Cardiac muscle cell (in vitro differentiated cells and primary cell): Measurements from ENCODE around the gene PDYN. TPM values are rescaled to one million over a fixed set of nuclear protein-coding genes. Genes with fewer than 3 reads are reported as not detected.

Experiments used
- DNase-seq, 2 donors: peaks; one replicate each; pipeline versions ENCODE4 v3.0.0 to v3.0.0-alpha.2; 2010 to 2017; ENCODE audit warnings: low read depth in 1 of 2, low spot score in 1 of 2
- H3K27ac ChIP-seq: fragments of 200-600 bp; sonication (generic); 2 replicates; pipeline ENCODE4 v1.5.1; 2016
- H3K27me3 ChIP-seq: fragments of 200-600 bp; sonication (generic); 2 replicates; pipeline ENCODE4 v1.6.0; 2016; ENCODE audit warnings: control low read depth
- H3K36me3 ChIP-seq: fragments of 200-600 bp; sonication (generic); 2 replicates; pipeline ENCODE4 v1.5.1; 2016; ENCODE audit warnings: control low read depth
- H3K4me1 ChIP-seq: fragments of 200-600 bp; sonication (generic); 2 replicates; pipeline ENCODE4 v1.8.1; 2017; ENCODE audit warnings: low read depth, mild to moderate bottlenecking, mixed run types
- H3K4me3 ChIP-seq: fragments of 200-600 bp; sonication (generic); 2 replicates; pipeline ENCODE4 v1.5.1; 2016; ENCODE audit warnings: mild to moderate bottlenecking
- H3K9me3 ChIP-seq: fragments of 200-600 bp; sonication (generic); 2 replicates; pipeline ENCODE4 v1.5.1; 2017; ENCODE audit warnings: low read depth, mild to moderate bottlenecking, control low read depth
- polyA plus RNA-seq: library from polyadenylated mRNA; unstranded; fragments of >200 nt; fragmentation: Nextera tagmentation; extraction: Ambion mirVana; gene quantifications from 2 replicates; pipeline ENCODE4 v1.2.1, GENCODE V29; 2016
- total RNA-seq: library from RNA; depleted of rRNA; stranded (reverse); fragments of >200 nt; gene quantifications from 2 replicates; pipeline ENCODE4 v1.2.3, GENCODE V29; 2016
- TF ChIP-seq, protein P1 (sequence below): IDR thresholded peaks from 2 replicates; pipeline ENCODE4 v1.5.1; 2012; ENCODE audit warnings: low read depth, mild to moderate bottlenecking, low read length

PDYN gene
- total and polyA plus RNA-seq, 2 experiments from 2014 or later: 0.33 to 1.2 TPM

DNA sequence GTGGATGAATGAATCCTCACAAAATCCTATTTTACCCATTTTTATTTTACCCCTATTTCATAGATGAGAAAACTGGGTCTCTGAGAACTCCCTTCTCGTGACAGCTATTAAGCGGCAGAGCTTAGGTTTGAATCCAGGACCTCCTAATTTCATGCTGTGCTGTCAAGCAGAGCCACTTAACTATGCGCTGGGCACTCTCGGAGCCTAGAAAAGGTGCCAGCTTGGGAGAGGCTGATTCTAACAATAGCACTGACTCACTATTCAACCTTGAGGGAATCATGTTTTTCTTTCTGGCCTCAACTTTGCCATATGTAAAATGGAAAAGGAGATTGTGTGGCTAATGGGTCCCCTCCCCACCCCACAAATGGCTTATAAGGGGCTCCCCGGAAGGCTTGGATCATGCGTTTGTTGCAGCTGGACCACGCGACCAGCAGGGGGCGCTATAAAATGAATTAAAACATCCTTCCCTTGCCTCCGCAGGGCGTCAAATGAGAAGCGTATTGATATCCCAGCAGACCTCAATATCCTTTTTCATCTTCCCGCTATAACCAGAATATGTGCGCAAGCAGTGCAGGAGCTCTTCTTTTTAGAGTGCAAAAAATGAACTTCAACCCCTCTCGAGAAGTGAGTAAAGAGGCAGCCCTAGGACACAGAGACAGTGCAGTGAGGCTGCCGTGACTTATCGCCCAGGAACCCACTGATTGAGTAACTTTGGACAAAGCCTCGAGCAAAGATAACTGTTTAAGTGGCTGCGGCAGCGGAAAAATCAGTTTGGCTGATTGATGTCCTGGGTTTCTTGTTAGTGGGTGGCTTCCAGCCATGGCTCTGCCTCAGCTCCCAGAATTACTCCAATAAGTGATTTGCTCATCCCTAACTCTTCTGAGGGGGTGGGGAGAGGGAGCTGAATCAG, 12.8 kb upstream of the PDYN start:
- DNase-seq: peak; percentile 52 to 79
- no peaks in the 10 kb centered on the region for H3K9me3 ChIP-seq
- no peaks in the 10 kb centered on the region for H3K4me1 ChIP-seq
- H3K36me3 ChIP-seq: no peaks in the 10 kb centered on the region
- TF ChIP-seq, protein P1, sequence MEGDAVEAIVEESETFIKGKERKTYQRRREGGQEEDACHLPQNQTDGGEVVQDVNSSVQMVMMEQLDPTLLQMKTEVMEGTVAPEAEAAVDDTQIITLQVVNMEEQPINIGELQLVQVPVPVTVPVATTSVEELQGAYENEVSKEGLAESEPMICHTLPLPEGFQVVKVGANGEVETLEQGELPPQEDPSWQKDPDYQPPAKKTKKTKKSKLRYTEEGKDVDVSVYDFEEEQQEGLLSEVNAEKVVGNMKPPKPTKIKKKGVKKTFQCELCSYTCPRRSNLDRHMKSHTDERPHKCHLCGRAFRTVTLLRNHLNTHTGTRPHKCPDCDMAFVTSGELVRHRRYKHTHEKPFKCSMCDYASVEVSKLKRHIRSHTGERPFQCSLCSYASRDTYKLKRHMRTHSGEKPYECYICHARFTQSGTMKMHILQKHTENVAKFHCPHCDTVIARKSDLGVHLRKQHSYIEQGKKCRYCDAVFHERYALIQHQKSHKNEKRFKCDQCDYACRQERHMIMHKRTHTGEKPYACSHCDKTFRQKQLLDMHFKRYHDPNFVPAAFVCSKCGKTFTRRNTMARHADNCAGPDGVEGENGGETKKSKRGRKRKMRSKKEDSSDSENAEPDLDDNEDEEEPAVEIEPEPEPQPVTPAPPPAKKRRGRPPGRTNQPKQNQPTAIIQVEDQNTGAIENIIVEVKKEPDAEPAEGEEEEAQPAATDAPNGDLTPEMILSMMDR: peak; percentile 82
- peaks cover 93% of the 10 kb centered on the region for H3K27me3 ChIP-seq
- no peak overlapping the region for H3K4me3 ChIP-seq
- no peak overlapping the region for H3K27ac ChIP-seq

DNA sequence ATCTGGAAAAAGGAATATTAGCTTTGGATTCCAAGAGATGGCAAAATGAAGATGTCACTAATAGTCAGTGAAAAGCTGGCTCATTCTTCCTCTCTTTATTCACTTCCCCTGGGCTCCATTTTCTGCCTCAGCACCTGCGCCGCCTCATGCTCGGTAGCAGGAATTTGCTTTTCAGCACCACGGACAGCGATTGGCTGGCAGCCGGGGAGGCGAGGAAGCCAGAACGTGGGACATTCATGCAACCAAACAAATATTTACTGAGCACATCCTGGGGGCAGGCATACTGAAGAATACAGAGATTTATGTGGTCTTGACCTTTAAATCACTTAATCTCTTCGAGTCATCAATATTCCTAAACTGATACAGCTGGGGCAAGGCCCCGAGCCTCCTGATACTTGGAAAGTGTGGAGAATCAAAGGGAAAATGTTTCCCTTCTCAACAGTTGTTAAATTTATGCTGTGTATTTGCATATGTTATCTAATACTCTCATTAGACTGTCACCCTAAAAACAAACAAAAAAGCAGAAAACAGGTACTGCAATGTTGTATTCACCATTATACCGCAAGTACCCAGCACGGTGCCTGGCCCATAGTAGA, 12.1 kb upstream of the PDYN start:
- no peaks in the 10 kb centered on the region for H3K9me3 ChIP-seq
- peaks cover 93% of the 10 kb centered on the region for H3K27me3 ChIP-seq
- TF ChIP-seq, protein P1: no peak
- DNase-seq: peak; percentile 70 to 91
- H3K27ac ChIP-seq: no peak overlapping the region
- no peaks in the 10 kb centered on the region for H3K4me1 ChIP-seq
- no peaks in the 10 kb centered on the region for H3K36me3 ChIP-seq
- no peak overlapping the region for H3K4me3 ChIP-seq

DNA sequence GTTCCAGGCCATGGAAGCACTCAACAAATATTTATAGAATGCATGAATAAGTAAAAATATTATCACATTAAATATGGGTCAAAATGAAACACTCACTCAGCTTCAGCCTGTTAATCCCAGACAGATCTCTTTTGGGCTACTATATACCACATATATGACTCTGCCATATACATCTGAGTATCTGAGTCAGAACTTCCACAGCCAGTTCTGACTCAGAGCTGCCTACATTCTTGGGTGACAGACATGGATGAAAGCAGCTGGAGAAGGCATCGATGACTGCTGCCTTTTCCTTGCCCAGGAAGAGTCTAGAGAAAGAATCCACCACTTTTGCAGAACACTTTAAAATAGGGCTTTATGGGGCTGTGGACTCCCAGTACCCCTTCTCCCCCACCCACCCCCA, 11.5 kb upstream of the PDYN start:
- Histone ChIP-seq H3K9me3 (no peaks in the 10 kb centered on the region), H3K4me3 (no peak overlapping the region), H3K27ac (no peak overlapping the region), H3K4me1 (no peaks in the 10 kb centered on the region), H3K27me3 (peaks cover 98% of the 10 kb centered on the region), H3K36me3 (no peaks in the 10 kb centered on the region)
- TF ChIP-seq, protein P1: no peak
- DNase-seq: peak in 1 of 2 donors; percentile 8

DNA sequence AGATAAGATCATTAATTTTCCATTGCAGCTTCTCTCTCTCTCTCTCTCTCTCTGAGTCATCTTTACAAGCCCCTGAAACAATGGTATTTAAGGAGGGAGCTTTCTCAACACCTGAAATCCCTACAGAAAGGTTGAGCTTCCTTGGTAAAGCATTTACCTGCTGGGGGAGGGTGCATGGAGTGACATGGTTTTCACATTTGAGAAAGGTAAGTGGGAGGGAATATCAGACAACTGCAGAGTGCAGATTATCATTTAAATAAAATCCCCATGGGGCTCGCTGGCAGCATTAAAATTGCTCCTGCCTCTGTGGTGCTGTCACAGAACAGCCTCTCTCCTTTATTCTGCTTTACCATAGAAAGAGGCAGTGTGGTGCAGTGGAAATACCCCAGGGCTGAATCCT, 10.3 kb upstream of the PDYN start:
- H3K27me3 ChIP-seq: peaks cover 98% of the 10 kb centered on the region
- no peak overlapping the region for H3K27ac ChIP-seq
- TF ChIP-seq, protein P1: no peak
- no peaks in the 10 kb centered on the region for H3K4me1 ChIP-seq
- no peak for DNase-seq
- no peaks in the 10 kb centered on the region for H3K36me3 ChIP-seq
- no peak overlapping the region for H3K4me3 ChIP-seq
- H3K9me3 ChIP-seq: no peaks in the 10 kb centered on the region

DNA sequence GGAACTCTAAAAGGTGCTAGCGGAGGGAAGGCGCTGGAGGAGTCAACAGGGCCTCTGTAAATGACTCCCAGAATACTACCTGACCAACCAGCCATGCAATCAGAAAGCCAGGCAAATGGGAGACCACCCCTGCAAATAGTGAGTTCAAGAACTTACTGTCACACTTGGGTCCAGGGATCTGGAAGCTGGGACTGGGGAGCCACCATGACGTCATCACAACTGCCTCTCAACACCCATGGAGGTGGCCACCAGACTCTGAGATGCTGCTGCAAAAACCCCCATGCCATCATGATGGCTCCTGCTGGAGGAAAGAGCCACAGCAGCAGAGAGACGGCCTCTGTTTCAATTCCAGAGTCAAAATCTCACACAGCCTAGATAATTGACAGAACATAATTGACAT, 8.5 kb upstream of the PDYN start:
- TF ChIP-seq, protein P1: no peak
- Histone ChIP-seq H3K36me3 (no peaks in the 10 kb centered on the region), H3K27ac (no peak overlapping the region), H3K27me3 (peaks cover 98% of the 10 kb centered on the region), H3K4me3 (no peak overlapping the region), H3K4me1 (no peaks in the 10 kb centered on the region), H3K9me3 (no peaks in the 10 kb centered on the region)
- DNase-seq: no peak
